T-helper 2 cell treated with Interferon-gamma antibody and Interleukin-4, amounts not matched to agents 5 μg/mL and 100 μg/mL, for 36 hours (primary cell): Measurements from ENCODE around the gene IL15RA.
"Not testable (repeated sequence)": the region's sequence is repeated elsewhere in the genome, so short reads cannot be mapped to it uniquely, and the experiment has no call there.

Source experiments
- DNase-seq: peaks from one replicate; pipeline ENCODE4 v3.0.0; 2021; ENCODE audit warnings: low spot score
- H3K27ac Mint-ChIP-seq: one replicate; pipeline ENCODE4 v1.8.0; 2021; ENCODE audit warnings: mild to moderate bottlenecking, mixed read lengths
- H3K27me3 Mint-ChIP-seq: one replicate; pipeline ENCODE4 v1.8.0; 2021; ENCODE audit warnings: low read depth, mixed read lengths
- H3K36me3 Mint-ChIP-seq: one replicate; pipeline ENCODE4 v1.8.0; 2021; ENCODE audit warnings: low read depth, mixed read lengths
- H3K4me1 Mint-ChIP-seq: one replicate; pipeline ENCODE4 v1.8.0; 2021; ENCODE audit warnings: low read depth, mixed read lengths
- H3K4me3 Mint-ChIP-seq: one replicate; pipeline ENCODE4 v1.8.0; 2022; ENCODE audit warnings: mild to moderate bottlenecking, moderate library complexity, mixed read lengths
- H3K9me3 Mint-ChIP-seq: one replicate; pipeline ENCODE4 v1.8.0; 2021; ENCODE audit warnings: mixed read lengths

IL15RA gene

DNA sequence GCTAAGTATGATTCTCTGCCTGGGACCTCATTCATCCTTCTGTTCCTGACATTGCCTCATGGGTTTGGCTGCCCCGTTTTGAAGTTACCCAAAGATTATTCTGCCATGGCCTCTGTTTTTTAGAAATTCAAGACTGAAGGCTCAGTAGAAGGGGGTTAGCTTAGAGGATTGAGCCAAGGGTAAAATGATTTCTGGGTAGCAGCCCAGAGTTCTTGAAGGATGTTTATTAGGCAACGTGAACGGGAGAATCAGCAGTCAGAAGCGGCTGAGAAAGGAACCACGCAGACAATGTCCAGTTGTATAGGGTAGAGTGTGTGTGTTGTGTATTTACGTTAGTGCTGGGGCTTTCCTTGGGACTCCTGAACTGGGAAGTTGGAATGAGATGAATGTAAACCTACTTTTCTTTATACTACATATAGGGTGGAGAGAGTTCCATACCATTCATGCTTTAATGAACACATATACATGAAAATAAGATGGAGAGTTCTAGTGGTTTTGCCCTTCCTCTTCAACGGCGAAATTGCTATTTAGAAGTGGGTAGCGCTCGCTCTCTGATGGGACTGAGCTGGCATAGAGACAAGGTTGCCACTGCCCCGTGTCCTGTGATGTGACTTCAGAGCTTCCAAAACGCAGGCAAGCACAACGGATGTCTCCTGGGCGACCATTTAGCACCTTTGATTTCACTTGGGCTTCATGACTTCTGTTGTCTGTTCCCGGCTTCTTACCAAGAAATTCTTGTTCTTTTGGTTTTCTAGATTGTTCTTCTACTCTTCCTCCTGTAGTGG, 35.0 kb upstream of the IL15RA start:
- Mint-ChIP-seq H3K36me3 (peaks cover 68% of the 10 kb centered on the region), H3K9me3 (peaks cover 10% of the 10 kb centered on the region), H3K4me3 (no peak overlapping the region), H3K4me1 (peaks cover 36% of the 10 kb centered on the region), H3K27me3 (no peaks in the 10 kb centered on the region), H3K27ac (no peak overlapping the region)
- no peak for DNase-seq

DNA sequence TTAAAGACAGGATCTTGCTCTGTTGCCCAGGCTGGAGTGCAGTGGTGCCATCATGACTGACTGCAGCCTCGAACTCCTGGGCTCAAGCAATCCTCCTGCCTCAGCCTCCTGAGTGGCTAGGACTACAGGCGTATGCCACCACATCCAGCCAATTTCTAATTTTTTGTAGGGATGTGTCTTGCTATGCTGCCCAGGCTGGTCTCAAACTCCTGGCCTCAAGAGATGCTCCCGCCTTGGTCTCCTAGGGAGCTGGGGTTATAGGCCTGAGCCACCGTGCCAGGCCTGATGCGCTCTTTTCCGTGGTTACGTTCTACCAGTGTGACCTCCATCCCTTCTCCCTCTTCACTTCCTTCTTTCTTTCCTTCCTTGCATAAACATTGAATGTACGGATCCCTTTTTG, 34.2 kb upstream of the IL15RA start:
- no peaks in the 10 kb centered on the region for H3K27me3 Mint-ChIP-seq
- H3K27ac Mint-ChIP-seq: peak overlapping the region; percentile 17
- peaks cover 72% of the 10 kb centered on the region for H3K36me3 Mint-ChIP-seq
- no peak overlapping the region for H3K4me3 Mint-ChIP-seq
- peaks cover 17% of the 10 kb centered on the region for H3K9me3 Mint-ChIP-seq
- DNase-seq: no peak
- H3K4me1 Mint-ChIP-seq: peaks cover 36% of the 10 kb centered on the region

DNA sequence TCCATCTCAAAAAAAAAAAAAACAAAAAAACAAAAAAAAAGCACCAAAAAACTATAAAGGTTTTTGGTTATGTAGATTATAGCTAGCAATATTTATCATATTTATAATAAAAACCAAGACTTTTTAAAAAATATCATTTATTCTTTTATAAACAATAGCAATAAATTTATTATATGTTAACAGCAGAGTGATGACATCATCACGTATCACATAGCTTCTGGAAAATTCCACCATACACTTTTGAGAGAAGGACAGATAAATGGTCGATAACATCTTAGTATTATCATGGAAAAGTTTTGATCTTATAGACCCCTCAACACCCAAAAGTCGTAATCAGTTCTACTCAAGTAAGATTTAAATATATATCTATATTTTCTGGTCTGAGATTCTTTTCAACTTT, 33.2 kb upstream of the IL15RA start:
- Mint-ChIP-seq H3K4me1 (peaks cover 33% of the 10 kb centered on the region), H3K4me3 (no peak overlapping the region), H3K9me3 (peaks cover 19% of the 10 kb centered on the region), H3K27me3 (no peaks in the 10 kb centered on the region), H3K27ac (no peak overlapping the region), H3K36me3 (peaks cover 66% of the 10 kb centered on the region)
- DNase-seq: no peak

DNA sequence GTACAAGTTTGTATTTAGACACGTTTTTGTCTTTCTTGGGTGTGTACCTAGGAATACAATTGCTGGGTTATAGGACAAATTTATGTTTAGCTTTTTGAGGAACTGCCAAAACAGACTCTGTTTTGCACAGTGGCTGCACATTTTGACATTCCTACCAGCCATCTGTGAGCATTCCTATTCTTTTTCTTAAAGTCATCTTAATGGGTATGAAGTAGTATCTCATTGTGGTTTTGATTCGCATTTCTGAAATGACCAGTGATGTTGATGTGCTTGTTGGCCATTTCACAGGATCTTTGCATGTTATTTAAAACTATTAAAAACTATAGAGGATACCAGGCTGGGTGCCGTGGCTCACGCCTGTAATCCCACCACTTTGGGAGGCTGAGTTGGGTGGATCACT, 32.6 kb upstream of the IL15RA start:
- Mint-ChIP-seq H3K36me3 (peaks cover 62% of the 10 kb centered on the region), H3K4me1 (peaks cover 29% of the 10 kb centered on the region), H3K27ac (no peak overlapping the region), H3K4me3 (no peak overlapping the region), H3K27me3 (no peaks in the 10 kb centered on the region), H3K9me3 (peaks cover 19% of the 10 kb centered on the region)
- no peak for DNase-seq

DNA sequence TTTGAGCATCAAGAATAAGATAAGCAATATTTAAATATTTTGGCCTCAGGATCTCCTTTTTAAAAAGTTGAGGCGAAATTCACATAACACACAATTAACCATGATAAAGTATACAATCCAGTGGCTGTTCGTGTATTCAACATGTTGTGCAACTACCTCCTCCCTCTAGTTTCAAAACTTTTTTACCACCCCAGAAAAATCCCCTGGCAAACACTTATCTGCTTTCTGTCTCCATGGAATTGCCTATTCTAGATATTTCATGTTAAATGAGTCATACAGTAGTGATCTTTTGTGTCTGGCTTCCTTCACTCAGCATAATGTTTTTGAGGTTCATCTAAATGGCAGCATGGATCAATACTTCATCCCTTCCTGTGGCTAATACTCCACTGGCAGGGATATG, 31.8 kb upstream of the IL15RA start:
- Mint-ChIP-seq H3K27ac (no peak overlapping the region), H3K36me3 (peaks cover 55% of the 10 kb centered on the region), H3K4me1 (peaks cover 29% of the 10 kb centered on the region), H3K27me3 (no peaks in the 10 kb centered on the region), H3K4me3 (no peak overlapping the region), H3K9me3 (peaks cover 19% of the 10 kb centered on the region)
- no peak for DNase-seq

DNA sequence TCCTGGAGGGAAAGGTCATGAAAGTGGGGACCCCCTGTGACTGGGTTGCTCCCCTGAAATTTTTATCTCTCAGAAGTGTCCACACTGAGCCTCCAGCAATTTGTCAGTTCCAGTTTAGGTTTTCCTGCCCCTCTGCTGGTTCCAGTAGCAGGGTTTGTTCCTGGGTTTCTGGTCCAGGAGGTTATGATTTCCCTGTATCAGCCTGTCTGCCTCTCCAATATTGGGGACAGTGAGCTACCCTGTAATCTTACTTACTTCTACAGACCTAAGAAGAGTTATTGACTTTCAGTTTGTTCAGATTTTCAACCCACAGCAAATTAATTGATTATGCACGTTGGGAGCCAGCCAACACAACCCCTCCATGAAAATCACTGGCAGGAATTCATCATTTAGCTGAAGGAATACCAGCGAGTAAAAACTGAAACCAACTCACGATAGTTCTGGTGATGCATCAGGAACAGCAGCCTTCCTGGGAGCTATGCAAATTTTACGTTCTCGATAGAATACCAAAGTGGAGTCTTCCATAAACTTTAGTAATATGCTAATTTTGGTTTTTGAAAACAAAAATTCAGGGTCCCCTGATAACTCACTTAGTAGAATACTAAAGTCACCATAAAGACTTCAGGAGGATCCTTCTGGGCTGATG, 31.3 kb upstream of the IL15RA start:
- H3K36me3 Mint-ChIP-seq: peaks cover 51% of the 10 kb centered on the region
- H3K4me3 Mint-ChIP-seq: no peak overlapping the region
- no peaks in the 10 kb centered on the region for H3K27me3 Mint-ChIP-seq
- peaks cover 19% of the 10 kb centered on the region for H3K9me3 Mint-ChIP-seq
- H3K27ac Mint-ChIP-seq: no peak overlapping the region
- H3K4me1 Mint-ChIP-seq: peaks cover 31% of the 10 kb centered on the region
- DNase-seq: no peak

DNA sequence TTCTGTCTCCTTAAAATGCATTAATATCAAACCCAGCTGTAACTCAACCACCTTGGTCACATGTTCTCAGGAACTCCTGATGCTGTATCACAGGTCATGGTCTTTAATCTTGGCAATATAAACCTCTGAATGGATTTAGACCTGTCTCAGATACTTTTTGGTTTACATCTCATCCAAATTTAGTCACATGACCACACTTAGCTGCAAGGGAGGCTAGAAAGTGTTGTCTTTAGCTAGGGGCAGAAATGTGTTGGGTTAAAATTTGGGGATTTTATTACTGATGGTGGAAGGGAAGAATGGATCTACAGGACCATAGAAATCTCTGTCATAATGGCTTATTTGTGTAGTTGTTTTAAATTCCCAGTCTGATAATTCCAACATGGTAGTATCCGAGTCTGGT, 29.6 kb upstream of the IL15RA start:
- H3K4me1 Mint-ChIP-seq: peaks cover 43% of the 10 kb centered on the region
- H3K9me3 Mint-ChIP-seq: peaks cover 19% of the 10 kb centered on the region
- no peak for DNase-seq
- H3K27ac Mint-ChIP-seq: no peak overlapping the region
- peaks cover 38% of the 10 kb centered on the region for H3K36me3 Mint-ChIP-seq
- no peak overlapping the region for H3K4me3 Mint-ChIP-seq
- no peaks in the 10 kb centered on the region for H3K27me3 Mint-ChIP-seq

DNA sequence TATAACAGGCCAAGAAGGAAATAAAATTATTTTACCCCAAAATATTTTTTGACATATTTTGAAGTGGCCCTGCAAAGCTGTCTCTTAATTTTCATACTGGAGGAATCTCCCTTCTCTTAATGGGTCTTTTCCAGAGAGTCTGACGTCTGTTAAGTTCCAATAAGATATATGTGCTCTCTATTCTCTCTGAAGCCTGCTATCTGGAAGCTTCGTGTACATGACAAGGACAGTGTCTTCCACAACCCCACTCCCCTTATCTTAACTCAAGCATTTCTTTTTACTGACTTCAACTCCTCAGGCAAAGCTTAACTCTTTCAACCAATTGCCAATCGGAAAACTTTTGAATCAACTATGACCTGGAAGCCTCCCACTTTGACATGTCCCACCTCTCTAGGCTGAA, 29.2 kb upstream of the IL15RA start:
- H3K9me3 Mint-ChIP-seq: peaks cover 19% of the 10 kb centered on the region
- no peak overlapping the region for H3K27ac Mint-ChIP-seq
- H3K27me3 Mint-ChIP-seq: no peaks in the 10 kb centered on the region
- DNase-seq: no peak
- no peak overlapping the region for H3K4me3 Mint-ChIP-seq
- H3K4me1 Mint-ChIP-seq: peaks cover 47% of the 10 kb centered on the region
- peaks cover 34% of the 10 kb centered on the region for H3K36me3 Mint-ChIP-seq

DNA sequence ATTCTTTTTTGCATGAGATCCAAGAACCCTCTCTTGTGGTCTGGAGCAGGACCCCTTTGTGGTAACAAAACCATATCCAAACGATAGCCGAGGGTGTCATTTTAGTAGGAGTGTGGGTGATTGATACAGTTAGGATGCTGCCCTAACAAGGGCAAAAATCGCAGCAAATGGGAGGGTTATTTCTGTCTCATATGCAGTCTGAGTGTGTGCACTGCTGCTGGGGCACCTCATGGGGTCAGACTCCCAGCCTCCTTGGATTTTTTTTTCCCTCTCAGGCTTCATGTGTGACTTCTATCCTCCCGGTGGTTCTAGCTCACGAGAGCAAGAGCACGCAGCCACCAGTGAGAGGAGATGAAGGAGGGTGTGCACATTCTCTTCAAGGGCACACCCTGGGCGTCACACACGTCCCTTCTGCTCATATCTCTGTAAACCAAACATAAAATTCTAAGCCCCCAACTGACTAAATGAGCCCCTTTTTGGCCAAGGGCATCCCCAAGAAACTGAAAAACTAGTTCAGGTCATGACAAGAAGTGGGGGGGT, 28.6 kb upstream of the IL15RA start:
- Mint-ChIP-seq H3K4me1 (peaks cover 46% of the 10 kb centered on the region), H3K27ac (no peak overlapping the region), H3K27me3 (no peaks in the 10 kb centered on the region), H3K9me3 (peaks cover 19% of the 10 kb centered on the region), H3K4me3 (no peak overlapping the region), H3K36me3 (peaks cover 29% of the 10 kb centered on the region)
- DNase-seq: no peak

DNA sequence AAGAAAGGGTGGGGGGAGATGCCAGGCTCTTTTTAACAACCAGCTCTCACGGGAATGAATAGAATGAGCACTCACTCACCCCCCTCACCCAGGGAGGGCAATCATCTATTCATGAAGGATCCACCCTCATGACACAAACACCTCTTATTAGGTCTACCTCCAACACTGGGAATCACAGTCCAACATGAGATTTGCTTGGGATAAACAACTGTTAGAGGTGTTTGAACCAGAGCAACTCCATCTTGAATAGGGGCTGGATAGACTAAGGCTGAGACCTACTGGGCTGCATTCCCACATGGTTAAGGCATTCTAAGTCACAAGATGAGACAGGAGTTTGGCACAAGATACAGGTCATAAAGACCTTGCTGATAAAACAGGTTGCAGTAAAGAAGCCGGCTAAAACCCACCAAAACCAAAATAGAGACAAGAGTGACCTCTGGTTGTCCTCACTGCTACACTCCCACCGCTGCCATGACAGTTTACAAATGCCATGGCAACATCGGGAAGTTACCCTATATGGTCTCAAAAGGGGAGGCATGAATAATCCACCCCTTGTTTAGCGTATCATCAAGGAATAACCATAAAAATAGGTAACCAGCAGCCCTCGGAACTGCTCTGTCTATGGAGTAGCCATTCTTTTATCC, 27.9 kb upstream of the IL15RA start:
- not testable (repeated sequence) for H3K4me3 Mint-ChIP-seq, DNase-seq, H3K27ac Mint-ChIP-seq, H3K27me3 Mint-ChIP-seq
- Mint-ChIP-seq H3K4me1 (peaks cover 50% of the 10 kb centered on the region), H3K9me3 (peaks cover 19% of the 10 kb centered on the region), H3K36me3 (peaks cover 28% of the 10 kb centered on the region)

DNA sequence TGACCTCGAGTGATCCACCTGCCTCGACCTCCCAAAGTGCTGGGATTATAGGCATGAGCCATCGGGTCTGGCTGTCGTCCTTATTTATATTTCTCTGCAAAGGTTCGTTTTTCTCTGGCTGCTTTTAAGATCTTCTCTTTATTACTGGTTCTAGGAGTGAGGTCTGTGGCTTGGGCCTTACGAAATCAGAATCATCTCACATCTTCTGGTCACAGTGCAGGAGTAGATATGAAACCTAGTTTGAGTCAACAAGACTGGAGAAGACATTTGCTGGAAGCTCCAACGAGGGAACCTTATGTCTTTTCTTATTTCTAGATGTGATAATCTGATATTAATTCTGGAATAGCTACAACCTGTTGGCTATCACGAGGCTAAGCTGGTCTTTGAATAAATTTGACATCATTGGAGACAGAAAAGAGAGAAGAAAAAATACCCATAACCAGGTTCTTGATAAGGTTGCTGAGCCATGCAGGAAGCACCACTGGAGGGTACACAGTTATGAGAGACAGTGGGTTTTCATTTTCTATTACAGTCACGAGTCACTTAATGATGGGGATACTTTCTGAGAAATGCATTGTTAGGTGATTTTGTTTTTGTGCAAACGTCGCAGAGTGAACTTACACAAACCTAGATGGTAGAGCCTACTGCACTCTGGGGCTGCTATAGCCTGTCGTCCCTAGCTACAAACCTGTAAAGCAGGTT, 25.6 kb upstream of the IL15RA start:
- peak; percentile 64 for DNase-seq
- Mint-ChIP-seq H3K4me3 (peak overlapping the region; percentile 19), H3K4me1 (peaks cover 45% of the 10 kb centered on the region), H3K36me3 (peaks cover 13% of the 10 kb centered on the region), H3K27ac (peak overlapping the region; percentile 84), H3K9me3 (peaks cover 15% of the 10 kb centered on the region), H3K27me3 (peaks cover 10% of the 10 kb centered on the region)

DNA sequence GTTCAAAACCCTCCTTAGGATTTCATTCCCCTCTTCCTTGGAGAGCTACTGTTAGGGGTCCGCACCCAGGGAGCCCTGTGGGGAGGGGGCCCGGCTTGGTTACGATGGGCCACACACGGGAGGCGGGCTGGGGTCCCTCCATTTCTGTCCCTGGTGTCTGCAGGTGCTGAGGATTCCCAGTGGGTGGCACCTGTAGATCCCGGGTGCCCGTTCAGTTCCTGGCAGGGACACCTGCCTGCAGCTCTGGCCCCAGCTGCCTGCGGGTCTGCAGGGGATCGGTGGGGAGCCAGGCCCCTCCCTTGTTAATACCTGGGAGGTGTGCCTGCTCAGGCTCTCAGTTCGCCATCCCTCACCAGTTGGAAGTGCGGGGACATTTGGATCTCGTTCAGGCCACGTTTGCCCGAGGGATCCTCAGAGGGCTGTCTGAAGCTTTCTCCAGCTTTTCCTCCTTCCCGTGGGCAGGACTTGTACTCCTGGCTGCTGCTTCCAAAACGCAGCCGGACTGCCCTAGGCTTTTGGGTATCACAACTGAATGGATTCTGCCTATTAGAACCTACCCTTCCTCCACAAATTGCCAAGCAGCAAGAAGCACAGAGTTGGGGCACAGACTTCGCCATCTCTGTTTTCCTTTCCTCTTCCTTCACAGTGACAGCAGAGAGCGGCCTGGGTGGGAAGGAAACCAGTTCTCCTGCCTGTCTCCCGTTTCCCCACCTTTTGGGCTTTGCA, 22.3 kb upstream of the IL15RA start:
- no peak for DNase-seq
- no peaks in the 10 kb centered on the region for H3K36me3 Mint-ChIP-seq
- no peak overlapping the region for H3K4me3 Mint-ChIP-seq
- no peak overlapping the region for H3K27ac Mint-ChIP-seq
- H3K4me1 Mint-ChIP-seq: peaks cover 41% of the 10 kb centered on the region
- peaks cover 17% of the 10 kb centered on the region for H3K27me3 Mint-ChIP-seq
- H3K9me3 Mint-ChIP-seq: peaks cover 4% of the 10 kb centered on the region

DNA sequence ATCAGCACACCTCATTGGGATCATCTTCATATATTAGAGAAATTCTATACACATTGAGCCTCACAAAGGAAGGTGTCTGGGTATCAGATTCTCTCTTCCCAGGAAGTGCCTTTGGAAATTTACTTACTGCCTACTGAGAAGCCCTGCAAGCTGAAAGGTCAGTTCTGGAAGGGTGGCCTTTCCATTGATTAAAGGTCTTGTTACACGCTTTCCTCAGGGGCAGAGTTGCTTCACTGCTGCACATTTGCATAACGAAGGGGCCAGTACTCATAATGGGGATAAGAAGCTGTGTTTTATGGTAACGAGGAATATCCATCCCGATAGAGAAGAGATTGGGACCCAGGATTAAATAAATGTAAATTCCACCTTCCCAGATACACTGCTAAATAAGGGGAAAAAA, 19.4 kb upstream of the IL15RA start:
- Mint-ChIP-seq H3K27me3 (peaks cover 24% of the 10 kb centered on the region), H3K9me3 (peaks cover 28% of the 10 kb centered on the region), H3K4me3 (no peak overlapping the region), H3K27ac (no peak overlapping the region), H3K36me3 (peaks cover 8% of the 10 kb centered on the region), H3K4me1 (peaks cover 12% of the 10 kb centered on the region)
- no peak for DNase-seq
